ENCODE measurements around the gene CST9L. TPM values are rescaled to one million over a fixed set of nuclear protein-coding genes. Genes with fewer than 3 reads are reported as not detected.

Gene CST9L
- total RNA-seq, 4 donors from 2014 or later = not detected

DNA sequence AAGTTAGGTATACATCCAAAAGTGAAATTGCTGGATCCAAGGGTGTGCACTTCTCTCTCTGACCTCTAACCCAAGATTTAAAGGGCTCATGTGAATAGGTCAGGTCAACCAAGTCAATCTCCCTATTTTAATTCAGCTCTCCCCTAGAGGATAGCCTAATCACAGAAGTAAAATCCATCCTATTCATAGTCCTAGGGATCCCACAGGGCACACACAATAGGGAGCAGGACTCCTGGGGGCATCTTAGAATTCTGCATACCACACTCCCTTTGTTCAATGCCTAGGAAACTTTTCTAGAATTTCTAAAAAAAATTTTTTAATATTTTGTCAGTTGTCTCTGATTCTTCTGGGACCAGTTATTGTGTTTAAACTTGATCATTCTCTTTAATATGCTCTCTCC is 35.1 kb downstream of the CST9L start:
- no peak for TF ChIP-seq CTCF (IDR thresholded peaks at IDR 0.05; ENCODE audit: low read depth)

GRCh38 chr20:23532533-23532932 is 35.8 kb downstream of the CST9L start:
- no peak for TF ChIP-seq CTCF (IDR thresholded peaks at IDR 0.05; ENCODE audit: low read depth)

DNA sequence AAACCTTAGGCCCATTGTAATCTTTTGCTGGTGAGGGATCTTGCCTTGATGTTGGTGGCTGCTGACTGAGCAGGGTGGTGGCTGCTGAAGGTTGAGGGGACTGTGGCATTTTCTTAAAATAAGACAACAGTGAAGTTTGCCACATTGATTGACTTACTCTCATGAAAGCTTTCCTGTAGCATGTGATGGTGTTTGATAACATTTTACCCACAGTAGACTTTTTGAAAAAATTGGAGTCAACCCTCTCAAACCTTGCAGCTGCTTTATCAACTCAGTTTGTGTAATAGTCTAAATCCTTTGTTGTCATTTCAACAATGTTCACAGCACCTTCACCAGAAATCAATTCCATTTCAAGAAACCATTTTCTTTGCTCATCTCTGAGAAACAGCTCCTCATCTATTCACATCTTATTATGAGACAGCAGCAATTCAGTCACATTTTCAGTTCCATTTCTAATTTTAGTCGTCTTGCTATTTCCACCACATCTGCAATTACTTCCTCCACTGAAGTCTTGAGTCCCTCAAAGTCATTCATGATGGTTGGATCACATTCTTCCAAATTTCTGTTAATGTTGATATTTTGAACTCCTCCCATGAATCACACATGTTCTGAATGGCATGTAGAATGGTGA is 37.2 kb downstream of the CST9L start:
- no peak for TF ChIP-seq CTCF (IDR thresholded peaks at IDR 0.05; ENCODE audit: low read depth)

DNA sequence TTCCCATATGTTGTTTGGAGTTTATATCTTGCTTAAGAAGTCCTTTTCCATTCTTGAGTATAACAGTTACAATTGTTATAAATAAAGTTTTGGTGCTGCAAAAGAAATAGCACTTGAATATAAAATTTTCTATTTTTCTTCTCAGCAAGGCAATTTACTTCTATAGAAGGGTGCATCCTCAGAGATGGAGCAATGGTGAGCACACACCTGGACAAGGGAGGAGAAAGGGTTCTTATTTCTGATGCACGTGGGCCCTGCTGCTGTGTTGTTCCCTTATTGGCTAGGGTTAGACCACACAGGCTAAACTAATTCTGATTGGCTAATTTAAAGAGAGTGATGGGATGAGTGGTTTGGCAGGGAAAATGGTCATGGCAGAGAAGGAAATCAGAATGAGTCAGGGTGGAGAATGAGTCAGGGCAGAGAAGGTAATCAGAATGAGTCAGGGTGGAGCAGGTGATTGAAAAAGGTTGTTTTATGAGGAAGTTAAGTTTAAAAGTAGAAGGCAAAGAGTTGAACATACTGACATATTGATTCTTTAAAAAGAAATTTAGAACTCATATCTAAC is 39.3 kb downstream of the CST9L start:
- no peak for TF ChIP-seq CTCF (IDR thresholded peaks at IDR 0.05; ENCODE audit: low read depth)

- no peak for TF ChIP-seq CTCF (IDR thresholded peaks at IDR 0.05; ENCODE audit: low read depth)
Observed at GRCh38 chr20:23526850-23527249, 41.4 kb downstream of the CST9L start.

DNA sequence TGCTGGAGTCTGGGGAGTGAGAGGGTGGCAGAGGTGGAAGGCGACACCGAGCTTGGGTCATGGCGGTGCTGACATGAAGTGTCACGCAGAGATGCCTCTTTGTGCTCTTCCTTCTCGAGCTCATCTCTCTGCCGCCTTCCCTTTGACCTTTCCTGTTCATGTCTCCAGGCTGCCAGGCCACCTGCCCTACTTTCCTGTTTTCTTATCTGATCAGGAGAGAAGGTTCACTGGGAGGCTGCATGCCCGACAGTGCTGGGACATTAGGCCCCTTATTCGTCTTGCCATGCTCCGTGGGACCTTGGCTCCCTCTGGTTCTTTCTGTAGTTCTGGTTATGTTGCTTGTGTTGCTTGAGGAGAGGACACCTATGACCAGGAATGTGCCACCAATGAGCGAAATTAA is 44.1 kb downstream of the CST9L start:
- no peak for TF ChIP-seq CTCF (IDR thresholded peaks at IDR 0.05; ENCODE audit: low read depth)

DNA sequence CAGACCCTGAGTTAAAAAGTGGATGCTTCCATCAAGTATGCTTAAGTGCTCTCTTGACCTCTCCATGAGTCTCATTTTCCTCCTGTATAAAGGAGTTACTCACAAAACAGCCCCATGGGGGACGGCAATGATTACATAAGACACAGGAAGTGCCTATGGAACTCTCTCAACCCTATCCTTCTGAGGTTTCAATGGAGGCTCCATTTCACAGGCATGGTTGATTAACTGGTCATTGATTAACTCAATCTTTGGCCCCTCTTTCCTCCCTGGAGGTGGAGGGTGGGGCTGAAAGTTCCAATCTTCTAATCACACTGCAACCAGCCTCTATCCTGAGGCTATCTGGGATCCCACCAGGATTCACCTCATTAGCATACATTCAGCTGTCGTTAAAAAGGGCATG is 48.1 kb downstream of the CST9L start:
- no peak for TF ChIP-seq CTCF (IDR thresholded peaks at IDR 0.05; ENCODE audit: low read depth)

Measured in subcutaneous adipose tissue (tissue), 4 donors.